NOMO-1 (cell line): ENCODE results near the gene MARK1.
A peak's percentile ranks its signal among the peaks of the same experiment; 100 is the strongest.

Experiments used
- DNase-seq, 2 experiments: peaks; one replicate each; lab custom pipeline; 2025; ENCODE audit not compliant: unreplicated experiment in 2 of 2; lab: John Stamatoyannopoulos, UW

The MARK1 gene

GRCh38 chr1:220687809-220688208, 159.9 kb downstream of the MARK1 start:
- no peak for DNase-seq

- no peak for DNase-seq
Observed at GRCh38 chr1:220689666-220690065, 161.7 kb downstream of the MARK1 start.

GRCh38 chr1:220690140-220691052, 162.5 kb downstream of the MARK1 start, which contains the start of gene C1orf115:
C1orf115 (plus strand) TSS chr1:220690363; CDS start chr1:220690403, 40 bp downstream.
- peak; percentile 64 to 67 for DNase-seq

- DNase-seq, result no peak
Observed at GRCh38 chr1:220691053-220691684, 163.2 kb downstream of the MARK1 start.

- no peak for DNase-seq
Observed at GRCh38 chr1:220692436-220693228, 164.7 kb downstream of the MARK1 start.

- no peak for DNase-seq
Observed at GRCh38 chr1:220694866-220695382, 167.0 kb downstream of the MARK1 start.

- no peak for DNase-seq
Observed at GRCh38 chr1:220695426-220695825, 167.5 kb downstream of the MARK1 start.

- no peak for DNase-seq
Observed at GRCh38 chr1:220696226-220696862, 168.4 kb downstream of the MARK1 start.

GRCh38 chr1:220696863-220697231, 168.9 kb downstream of the MARK1 start:
- no peak for DNase-seq

- DNase-seq, result no peak
Observed at GRCh38 chr1:220697326-220697725, 169.4 kb downstream of the MARK1 start.

GRCh38 chr1:220698607-220699016, 170.7 kb downstream of the MARK1 start:
- no peak for DNase-seq

GRCh38 chr1:220699044-220699443, 171.1 kb downstream of the MARK1 start:
- DNase-seq, result no peak

GRCh38 chr1:220700556-220701179, 172.7 kb downstream of the MARK1 start:
- no peak for DNase-seq

GRCh38 chr1:220701974-220702373, 174.0 kb downstream of the MARK1 start:
- peak; percentile 33 to 75 for DNase-seq

- DNase-seq, result no peak
Observed at GRCh38 chr1:220702733-220703270, 174.9 kb downstream of the MARK1 start.

- DNase-seq, result peak; percentile 10 to 43
Observed at GRCh38 chr1:220703305-220703704, 175.4 kb downstream of the MARK1 start.

GRCh38 chr1:220705782-220706181, 177.8 kb downstream of the MARK1 start:
- DNase-seq, result no peak

GRCh38 chr1:220706480-220706879, 178.5 kb downstream of the MARK1 start:
- no peak for DNase-seq

- DNase-seq, result no peak
Observed at GRCh38 chr1:220707160-220707559, 179.2 kb downstream of the MARK1 start.

- DNase-seq, result no peak
Observed at GRCh38 chr1:220708244-220708643, 180.3 kb downstream of the MARK1 start.
